Erythroblast (primary cell): Measurements from ENCODE around the gene NFIX.

Experiments used
- GATA1 ChIP-seq: IDR thresholded peaks from 2 replicates; pipeline ENCODE4 v1.6.1; 2011; ENCODE audit warnings: low read depth, mild to moderate bottlenecking, control low read depth, low read length, moderate library complexity
- POLR2A ChIP-seq: IDR thresholded peaks from 2 replicates; pipeline ENCODE4 v1.6.1; 2011; ENCODE audit warnings: mild to moderate bottlenecking, low read length

DNA sequence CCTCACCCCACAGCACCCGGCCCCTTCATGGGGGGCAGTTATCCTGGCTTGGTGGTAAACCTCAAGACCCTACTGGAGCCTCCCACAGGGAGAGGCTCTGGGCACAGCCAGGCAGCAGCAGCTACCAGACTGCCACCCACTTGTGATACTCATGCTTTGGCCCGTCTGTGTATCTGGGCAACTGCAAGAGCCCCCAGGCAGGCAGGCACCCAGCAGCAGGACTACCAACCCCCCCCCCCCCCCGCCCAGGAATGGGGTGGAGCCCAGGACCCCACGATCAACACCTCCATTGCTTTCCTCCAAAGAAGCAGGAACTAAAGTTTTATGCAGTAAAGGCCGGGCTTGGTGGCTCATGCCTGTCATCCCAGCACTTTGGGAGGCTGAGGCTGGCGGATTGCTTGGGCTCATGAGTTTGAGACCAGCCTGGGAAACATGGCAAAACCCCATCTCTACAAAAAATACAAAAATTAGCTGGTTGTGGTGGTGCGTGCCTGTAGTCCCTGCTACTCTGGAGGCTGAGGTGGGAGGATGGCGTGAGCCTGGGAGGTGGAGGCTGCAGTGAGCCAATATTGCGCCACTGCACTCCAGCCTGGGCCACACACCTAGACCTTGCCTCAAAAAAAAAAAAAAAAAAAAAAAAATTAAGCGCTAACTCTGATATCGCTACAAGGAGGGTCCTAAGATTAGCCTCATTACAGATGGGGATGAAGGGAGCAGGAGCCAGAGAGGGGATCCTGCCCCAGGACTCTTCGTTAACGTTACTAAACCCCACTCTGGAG lies 108.5 kb downstream of the NFIX start:
- TF ChIP-seq POLR2A = no peak
- no peak for TF ChIP-seq GATA1
